Activated T-helper 1 cell treated with Interleukin-2 at 50 U/mL for 16 hours (primary cell): ENCODE data around the gene RBM25.
"Not testable (repeated sequence)": the region's sequence is repeated elsewhere in the genome, so short reads cannot be mapped to it uniquely, and the experiment has no call there.

Experiments used
- DNase-seq: peaks from one replicate; pipeline ENCODE4 v3.0.0-alpha.2; 2020; ENCODE audit warnings: low read depth

Gene RBM25

GRCh38 chr14:73168691-73169090, 110.4 kb downstream of the RBM25 start:
- DNase-seq: no peak

GRCh38 chr14:73169855-73170254, 111.5 kb downstream of the RBM25 start:
- not testable (repeated sequence) for DNase-seq

GRCh38 chr14:73170686-73171085, 112.4 kb downstream of the RBM25 start:
- DNase-seq: no peak

- DNase-seq: no peak
Measured at GRCh38 chr14:73172500-73172899, 114.2 kb downstream of the RBM25 start.

GRCh38 chr14:73173092-73173735, 114.9 kb downstream of the RBM25 start:
- DNase-seq: no peak
